Keratinocyte (primary cell): ENCODE results near the gene STYXL1. TPM values are rescaled to one million over a fixed set of nuclear protein-coding genes. Genes with fewer than 3 reads are reported as not detected.
"Not testable (repeated sequence)": the region's sequence is repeated elsewhere in the genome, so short reads cannot be mapped to it uniquely, and the experiment has no call there.

Experiments
- DNase-seq: peaks from one replicate; pipeline ENCODE4 v3.0.0-alpha.2; 2011; ENCODE audit warnings: low read depth, missing footprints, low spot score
- FAIRE-seq: peaks from 2 replicates; lab custom pipeline; 2011; peaks lifted over from hg19 to GRCh38; lab: Jason Lieb, UNC
- H2AFZ ChIP-seq: 2 replicates; pipeline ENCODE4 v1.6.0; 2012; ENCODE audit warnings: low read length, control low read depth, inconsistent platforms; ENCODE audit not compliant: control insufficient read depth
- H3K27ac ChIP-seq: 2 replicates; pipeline ENCODE4 v1.5.1; 2011; ENCODE audit warnings: low read length; ENCODE audit not compliant: control insufficient read depth, insufficient read depth
- H3K27me3 ChIP-seq: 3 replicates; pipeline ENCODE4 v1.6.0; 2011; ENCODE audit warnings: low read length; ENCODE audit not compliant: control insufficient read depth, insufficient read depth; ENCODE audit errors: extremely low read depth
- H3K36me3 ChIP-seq, 2 experiments: 2 replicates in 1 of 2; 3 replicates in 1 of 2; pipeline ENCODE4 v1.5.1; 2011; ENCODE audit warnings: low read length in 2 of 2, mild to moderate bottlenecking in 1 of 2; ENCODE audit not compliant: control insufficient read depth in 2 of 2, insufficient read depth in 2 of 2; ENCODE audit errors: extremely low read depth in 1 of 2
- H3K4me1 ChIP-seq: 3 replicates; pipeline ENCODE4 v1.5.1; 2011; ENCODE audit warnings: low read length; ENCODE audit not compliant: control insufficient read depth, insufficient read depth; ENCODE audit errors: extremely low read depth
- H3K4me2 ChIP-seq: 3 replicates; pipeline ENCODE4 v1.6.0; 2011; ENCODE audit warnings: low read depth, low read length; ENCODE audit not compliant: control insufficient read depth, insufficient read depth; ENCODE audit errors: extremely low read depth
- H3K4me3 ChIP-seq, 3 experiments: fragments of 200-600 bp in 1 of 3; sonication (generic) in 1 of 3; 2 replicates in 2 of 3; 3 replicates in 1 of 3; pipeline ENCODE4 v1.5.1; 2011 to 2016; ENCODE audit warnings: low read length in 3 of 3, mild to moderate bottlenecking in 3 of 3, control low read depth in 2 of 3, inconsistent platforms in 1 of 3, low read depth in 1 of 3, mixed read lengths in 1 of 3, mixed run types in 1 of 3, moderate library complexity in 1 of 3; ENCODE audit not compliant: control insufficient read depth in 2 of 3, insufficient read depth in 2 of 3; ENCODE audit errors: extremely low read depth in 1 of 3
- H3K79me2 ChIP-seq: 2 replicates; pipeline ENCODE4 v1.6.0; 2012; ENCODE audit warnings: low read length; ENCODE audit not compliant: control insufficient read depth, insufficient read depth
- H3K9ac ChIP-seq: 3 replicates; pipeline ENCODE4 v1.6.0; 2011; ENCODE audit warnings: low read length; ENCODE audit not compliant: control insufficient read depth, insufficient read depth; ENCODE audit errors: extremely low read depth
- H3K9me1 ChIP-seq: 3 replicates; pipeline ENCODE4 v1.6.0; 2011; ENCODE audit warnings: low read length; ENCODE audit not compliant: control insufficient read depth, insufficient read depth; ENCODE audit errors: extremely low read depth
- H3K9me3 ChIP-seq: 2 replicates; pipeline ENCODE4 v1.5.1; 2012; ENCODE audit warnings: low read depth, low read length; ENCODE audit not compliant: control insufficient read depth
- H4K20me1 ChIP-seq: 3 replicates; pipeline ENCODE4 v1.6.0; 2011; ENCODE audit warnings: low read length; ENCODE audit not compliant: control insufficient read depth, insufficient read depth; ENCODE audit errors: extremely low read depth
- CTCF ChIP-seq, 3 experiments: IDR thresholded peaks in 1 of 3; conservative IDR thresholded peaks in 1 of 3; optimal IDR thresholded peaks in 1 of 3; 2 replicates in 2 of 3; 3 replicates in 1 of 3; pipeline versions ENCODE3 to v1.5.1; 2011; ENCODE audit warnings: low read length in 3 of 3, mild to moderate bottlenecking in 3 of 3, moderate library complexity in 2 of 3, control low read depth in 1 of 3, inconsistent platforms in 1 of 3; ENCODE audit not compliant: insufficient read depth in 2 of 3; ENCODE audit errors: extremely low read depth in 1 of 3
- EZH2 ChIP-seq: IDR thresholded peaks from one replicate; pipeline ENCODE4 v1.6.1; 2012; ENCODE audit warnings: inconsistent platforms, mild to moderate bottlenecking, low read length, moderate library complexity
- dilution Hi-C: fragments of 300-500 bp; cut with MboI; formaldehyde crosslinking; loops from one replicate; pipeline ENCODE4 v1.7.0; 2020; ENCODE audit warnings: low sequenced_read_pairs; ENCODE audit not compliant: extremely low pct_ligation_motif_present
- polyA plus RNA-seq, 5 experiments: library from polyadenylated mRNA; depleted of rRNA in 3 of 5; stranded (reverse) in 3 of 5; stranded (forward) in 1 of 5; unstranded in 1 of 5; fragments of >200 nt; gene quantifications; 1 replicate in 1 of 5; 2 replicates in 3 of 5; 3 replicates in 1 of 5; pipeline versions ENCODE4 v1.2.1 to v1.2.3, GENCODE V29; 2011 to 2012; ENCODE audit warnings: missing spikeins in 2 of 5, low read depth in 1 of 5, low replicate concordance in 1 of 5

Gene STYXL1
- polyA plus RNA-seq, 1 donor (not counting 4 experiments of a cell fraction or from before 2014, with no cell fraction given), result 76.2 TPM

- Histone ChIP-seq H3K9me3 (no peaks in the 10 kb centered on the region), H3K36me3 (no peaks in the 10 kb centered on the region), H3K9me1 (no peaks in the 10 kb centered on the region), H3K27me3 (no peaks in the 10 kb centered on the region), H3K27ac (peak overlapping the region; percentile 91), H3K4me3 (no peak overlapping the region), H3K9ac (no peak overlapping the region), H4K20me1 (no peaks in the 10 kb centered on the region), H2AFZ (no peak overlapping the region), H3K79me2 (no peaks in the 10 kb centered on the region), H3K4me2 (peak overlapping the region; percentile 27), H3K4me1 (peaks cover 45% of the 10 kb centered on the region)
- dilution Hi-C loops, result no loop called here
- DNase-seq, result no peak
- TF ChIP-seq EZH2 (no peak), CTCF (optimal IDR thresholded peaks at IDR 0.05 in 1 of 3, IDR thresholded peaks at IDR 0.05 in 1 of 3, conservative IDR thresholded peaks at IDR 0.05 in 1 of 3; ENCODE audit: extremely low read depth in 1 of 3, insufficient read depth in 2 of 3, low read length in 3 of 3) (no peak)
- FAIRE-seq, result no peak
Observed at GRCh38 chr7:76086070-76086469, 38.3 kb upstream of the STYXL1 start.

GRCh38 chr7:76084115-76084514, 36.3 kb upstream of the STYXL1 start:
- H3K9me3 ChIP-seq, H2AFZ ChIP-seq, H3K9ac ChIP-seq, H3K36me3 ChIP-seq, dilution Hi-C loops, H3K9me1 ChIP-seq, FAIRE-seq, H4K20me1 ChIP-seq, H3K79me2 ChIP-seq, H3K27me3 ChIP-seq, H3K27ac ChIP-seq, DNase-seq, H3K4me2 ChIP-seq, H3K4me3 ChIP-seq: not testable (repeated sequence)
- peaks cover 32% of the 10 kb centered on the region for H3K4me1 ChIP-seq

- H3K4me1 ChIP-seq, result peaks cover 3% of the 10 kb centered on the region
- H3K9ac ChIP-seq, result no peak overlapping the region
- no peaks in the 10 kb centered on the region for H3K36me3 ChIP-seq
- H3K27me3 ChIP-seq, result no peaks in the 10 kb centered on the region
- no peak overlapping the region for H3K4me3 ChIP-seq
- TF ChIP-seq EZH2 (no peak), CTCF (optimal IDR thresholded peaks at IDR 0.05 in 1 of 3, IDR thresholded peaks at IDR 0.05 in 1 of 3, conservative IDR thresholded peaks at IDR 0.05 in 1 of 3; ENCODE audit: extremely low read depth in 1 of 3, insufficient read depth in 2 of 3, low read length in 3 of 3) (no peak)
- no peaks in the 10 kb centered on the region for H3K79me2 ChIP-seq
- no peaks in the 10 kb centered on the region for H3K9me1 ChIP-seq
- H2AFZ ChIP-seq, result no peak overlapping the region
- no peak overlapping the region for H3K4me2 ChIP-seq
- FAIRE-seq (no peak), DNase-seq (no peak)
- dilution Hi-C loops, result no loop called here
- no peaks in the 10 kb centered on the region for H3K9me3 ChIP-seq
- no peaks in the 10 kb centered on the region for H4K20me1 ChIP-seq
- no peak overlapping the region for H3K27ac ChIP-seq
Observed at GRCh38 chr7:76080204-76080603, 32.4 kb upstream of the STYXL1 start.
